HCT116 (cell line): ENCODE results near the gene AGAP1. TPM values are rescaled to one million over a fixed set of nuclear protein-coding genes. Genes with fewer than 3 reads are reported as not detected.

ENCODE experiments used
- ATAC-seq: fragments of 200-7000 bp; cut with Tn5 transposase; 2 replicates; pipeline ENCODE4 v1.9.1; 2020; ENCODE audit warnings: mild to moderate bottlenecking, moderate library complexity
- BruUV-seq: library from RNA; stranded (reverse); fragments of 400-500 nt; replicated peaks from 2 replicates; lab custom pipeline; 2021; lab: Mats Ljungman, UMichigan
- CTCF ChIA-PET: fragments of 300-600 bp; sonication (Branson Sonifier 250); formaldehyde crosslinking; loops from one replicate; lab custom pipeline; 2021; ENCODE audit warnings: antibody characterized with exemption; lab: Charles Lee
- POLR2A ChIA-PET: fragments of 300-600, 350-600 bp; sonication (Branson Sonifier 250); formaldehyde crosslinking; loops from one replicate; lab custom pipeline; 2021; ENCODE audit warnings: antibody characterized with exemption; lab: Charles Lee
- RAD21 ChIA-PET, 2 experiments: fragments of 300-600 bp; sonication (Branson Sonifier 250); formaldehyde crosslinking; loops; one replicate each; lab custom pipeline; 2023; ENCODE audit warnings: low total read pairs in 2 of 2; ENCODE audit not compliant: uncharacterized antibody in 2 of 2, unreplicated experiment in 2 of 2, low non-redundant PET in 1 of 2; lab: Charles Lee
- DNase-seq: peaks from one replicate; pipeline ENCODE4 v3.0.0-alpha.2; 2010; ENCODE audit warnings: low read depth, low spot score
- H2AFZ ChIP-seq: fragments of 200-600 bp; shearing (Covaris generic), sonication (generic); 2 replicates; pipeline ENCODE4 v1.6.1; 2017; ENCODE audit warnings: low read depth, mixed run types, mixed read lengths, antibody characterized with exemption, low read length; ENCODE audit not compliant: poor library complexity, severe bottlenecking
- H3K27ac ChIP-seq: 2 replicates; pipeline ENCODE4 v1.5.1; 2012; ENCODE audit warnings: low read depth, low read length
- H3K27me3 ChIP-seq: fragments of 200-600 bp; sonication (generic); 2 replicates; pipeline ENCODE4 v1.6.1; 2016; ENCODE audit warnings: mixed run types, low read length, mixed read lengths; ENCODE audit not compliant: insufficient read depth
- H3K36me3 ChIP-seq, 2 experiments: fragments of 200-500 bp in 1 of 2; fragments of 200-600 bp in 1 of 2; sonication (Bioruptor generic) in 1 of 2; sonication (generic) in 1 of 2; 2 replicates each; pipeline versions ENCODE4 v1.5.1 to v1.6.1; 2014 to 2016; ENCODE audit warnings: low read length in 2 of 2, inconsistent platforms in 1 of 2, mixed read lengths in 1 of 2, mixed run types in 1 of 2; ENCODE audit not compliant: insufficient read depth in 2 of 2, control insufficient read depth in 1 of 2
- H3K4me1 ChIP-seq, 2 experiments: fragments of 200-600 bp in 1 of 2; sonication (generic) in 1 of 2; 2 replicates each; pipeline versions ENCODE4 v1.5.1 to v1.6.1; 2012 to 2017; ENCODE audit warnings: low read length in 2 of 2, inconsistent platforms in 1 of 2, mild to moderate bottlenecking in 1 of 2, mixed read lengths in 1 of 2, mixed run types in 1 of 2, moderate library complexity in 1 of 2; ENCODE audit not compliant: insufficient read depth in 2 of 2, control insufficient read depth in 1 of 2
- H3K4me2 ChIP-seq: fragments of 200-600 bp; sonication (generic); 2 replicates; pipeline ENCODE4 v1.6.1; 2017; ENCODE audit warnings: mixed run types, low read length, mixed read lengths
- H3K4me3 ChIP-seq, 2 experiments: fragments of 200-600 bp in 1 of 2; sonication (generic) in 1 of 2; replicated peaks in 1 of 2; 2 replicates each; pipeline ENCODE4 v1.5.1; 2011 to 2016; ENCODE audit warnings: low read length in 2 of 2, control low read depth in 1 of 2, low read depth in 1 of 2, mild to moderate bottlenecking in 1 of 2, mixed read lengths in 1 of 2, mixed run types in 1 of 2
- H3K79me2 ChIP-seq: fragments of 200-600 bp; sonication (generic); 2 replicates; pipeline ENCODE4 v1.6.1; 2017; ENCODE audit warnings: mild to moderate bottlenecking, mixed run types, low read length, moderate library complexity, mixed read lengths; ENCODE audit not compliant: insufficient read depth
- H3K9ac ChIP-seq: fragments of 200-600 bp; sonication (generic); 2 replicates; pipeline ENCODE4 v1.6.1; 2016; ENCODE audit warnings: low read length, mixed read lengths
- H3K9me2 ChIP-seq: fragments of 200-600 bp; sonication (generic), shearing (Covaris generic); 2 replicates; pipeline ENCODE4 v1.6.1; 2017; ENCODE audit warnings: mixed run types, mild to moderate bottlenecking, moderate library complexity; ENCODE audit not compliant: insufficient read depth
- H3K9me3 ChIP-seq, 2 experiments: fragments of 200-500 bp in 1 of 2; fragments of 200-600 bp in 1 of 2; sonication (Bioruptor generic) in 1 of 2; sonication (generic) in 1 of 2; 2 replicates each; pipeline ENCODE4 v1.6.1; 2014 to 2017; ENCODE audit warnings: low read length in 2 of 2, mixed read lengths in 2 of 2, inconsistent platforms in 1 of 2, low read depth in 1 of 2, mild to moderate bottlenecking in 1 of 2, mixed run types in 1 of 2, moderate library complexity in 1 of 2; ENCODE audit not compliant: control insufficient read depth in 1 of 2, insufficient read depth in 1 of 2
- H4K20me1 ChIP-seq: fragments of 200-600 bp; sonication (generic), shearing (Covaris generic); 2 replicates; pipeline ENCODE4 v1.6.1; 2017; ENCODE audit warnings: mixed run types, mild to moderate bottlenecking, moderate library complexity; ENCODE audit not compliant: insufficient read depth
- CBX3 ChIP-seq: IDR thresholded peaks from 2 replicates; pipeline ENCODE4 v1.6.1; 2012; ENCODE audit warnings: low read depth
- CEBPB ChIP-seq: IDR thresholded peaks from 2 replicates; pipeline ENCODE4 v1.6.1; 2012; ENCODE audit warnings: low read depth
- CTCF ChIP-seq, 3 experiments: fragments of 200-600 bp in 1 of 3; sonication (generic) in 1 of 3; IDR thresholded peaks in 2 of 3; conservative IDR thresholded peaks in 1 of 3; 2 replicates each; pipeline ENCODE4 v1.5.1; 2012 to 2017; ENCODE audit warnings: low read depth in 2 of 3, low read length in 2 of 3, antibody characterized with exemption in 1 of 3, borderline replicate concordance in 1 of 3, control low read depth in 1 of 3, mild to moderate bottlenecking in 1 of 3, mixed read lengths in 1 of 3, mixed run types in 1 of 3, moderate library complexity in 1 of 3; ENCODE audit not compliant: insufficient read depth in 1 of 3
- ELF1 ChIP-seq: IDR thresholded peaks from 2 replicates; pipeline ENCODE4 v1.6.1; 2012; ENCODE audit warnings: low read depth, borderline replicate concordance
- EZH2phosphoT487 ChIP-seq: fragments of 200-600 bp; IDR thresholded peaks from 2 replicates; pipeline ENCODE4 v1.6.1; 2018; ENCODE audit warnings: antibody characterized with exemption, borderline replicate concordance
- JUND ChIP-seq: IDR thresholded peaks from 2 replicates; pipeline ENCODE4 v1.6.1; 2012
- POLR2A ChIP-seq: IDR thresholded peaks from 2 replicates; pipeline ENCODE4 v1.7.0; 2011; ENCODE audit warnings: borderline replicate concordance; ENCODE audit not compliant: insufficient read depth, insufficient read length; ENCODE audit errors: extremely low read depth
- POLR2AphosphoS5 ChIP-seq: IDR thresholded peaks from 2 replicates; pipeline ENCODE4 v1.6.1; 2011; ENCODE audit warnings: mild to moderate bottlenecking, low read depth, low read length, moderate library complexity
- RAD21 ChIP-seq: IDR thresholded peaks from 2 replicates; pipeline ENCODE4 v1.6.1; 2012; ENCODE audit warnings: low read depth, mild to moderate bottlenecking
- SIN3A ChIP-seq: IDR thresholded peaks from 2 replicates; pipeline ENCODE4 v1.6.1; 2012; ENCODE audit warnings: low read depth
- SP1 ChIP-seq: IDR thresholded peaks from 2 replicates; pipeline ENCODE4 v1.6.1; 2012; ENCODE audit warnings: low read depth
- YY1 ChIP-seq: IDR thresholded peaks from 2 replicates; pipeline ENCODE4 v1.6.1; 2011; ENCODE audit warnings: low read length, low read depth, moderate library complexity, mild to moderate bottlenecking; ENCODE audit not compliant: insufficient replicate concordance; ENCODE audit errors: extremely low read depth
- ZBTB33 ChIP-seq: IDR thresholded peaks from 2 replicates; pipeline ENCODE4 v1.6.1; 2011; ENCODE audit warnings: mild to moderate bottlenecking, low read length, moderate library complexity; ENCODE audit not compliant: insufficient replicate concordance; ENCODE audit errors: extremely low read depth
- ZFX ChIP-seq: fragments of 450-650 bp; IDR thresholded peaks from 2 replicates; pipeline ENCODE4 v1.6.1; 2017
- ZNF274 ChIP-seq: fragments of 200-500 bp; sonication (Bioruptor generic); IDR thresholded peaks from 2 replicates; pipeline ENCODE4 v1.6.1; 2014; ENCODE audit warnings: mild to moderate bottlenecking, low read depth, low read length, inconsistent platforms
- intact Hi-C: fragments of 100-400 bp; cut with micrococcal nuclease; formaldehyde crosslinking; loops from 2 replicates; pipeline ENCODE4 v1.10.0; 2022
- total RNA-seq: library from RNA; stranded (reverse); gene quantifications from one replicate; pipeline ENCODE4 v1.2.1, GENCODE V29; 2021; ENCODE audit not compliant: unreplicated experiment

Gene AGAP1
- total RNA-seq, 1 experiment from 2014 or later: 43.8 TPM

GRCh38 chr2:235532307-235532706, 38.5 kb downstream of the AGAP1 start:
- Histone ChIP-seq H3K4me1 (no peaks in the 10 kb centered on the region), H3K9me2 (no peaks in the 10 kb centered on the region), H3K27me3 (no peaks in the 10 kb centered on the region), H3K79me2 (peaks cover 94% of the 10 kb centered on the region), H3K27ac (no peak overlapping the region), H3K4me3 (no peak overlapping the region), H2AFZ (no peak overlapping the region), H3K4me2 (no peak overlapping the region), H3K9ac (no peak overlapping the region), H4K20me1 (peaks cover 5% of the 10 kb centered on the region; the same call in 1 of the 2 replicates), H3K36me3 (no peaks in the 10 kb centered on the region), H3K9me3 (no peaks in the 10 kb centered on the region)
- CTCF ChIA-PET: interaction anchor here (0.7 kb wide), 1 partner anchor 19 kb away, joined by 3 read pairs; no protein-coding TSS in a partner anchor
- no TSS peak for BruUV-seq
- ATAC-seq: no peak
- RAD21 ChIA-PET: no interaction called here
- no peak for DNase-seq
- intact Hi-C loops: no loop called here
- POLR2A ChIA-PET: no interaction called here
- TF ChIP-seq EZH2phosphoT487 (no peak), POLR2AphosphoS5 (no peak), ZFX (no peak), RAD21 (no peak), CBX3 (no peak), ELF1 (no peak), CTCF (IDR thresholded peaks at IDR 0.05 in 2 of 3, conservative IDR thresholded peaks at IDR 0.05 in 1 of 3; ENCODE audit: borderline replicate concordance in 1 of 3, insufficient read depth in 1 of 3, low read depth in 2 of 3, low read length in 2 of 3) (no peak), SIN3A (no peak), CEBPB (no peak)

- H3K4me3 ChIP-seq: no peak overlapping the region
- no peaks in the 10 kb centered on the region for H3K9me2 ChIP-seq
- H3K9me3 ChIP-seq: no peaks in the 10 kb centered on the region
- H3K4me1 ChIP-seq: no peaks in the 10 kb centered on the region
- ATAC-seq: no peak
- H3K36me3 ChIP-seq: no peaks in the 10 kb centered on the region
- H3K9ac ChIP-seq: no peak overlapping the region
- RAD21 ChIA-PET: no interaction called here
- H3K79me2 ChIP-seq: peaks cover 96% of the 10 kb centered on the region
- CTCF ChIA-PET: no interaction called here
- intact Hi-C loops: no loop called here
- no TSS peak for BruUV-seq
- peaks cover 10% of the 10 kb centered on the region for H4K20me1 ChIP-seq
- POLR2A ChIA-PET: no interaction called here
- H3K4me2 ChIP-seq: no peak overlapping the region
- no peaks in the 10 kb centered on the region for H3K27me3 ChIP-seq
- no peak overlapping the region for H2AFZ ChIP-seq
- DNase-seq: no peak
- no peak overlapping the region for H3K27ac ChIP-seq
- TF ChIP-seq SIN3A (no peak), YY1 (no peak), EZH2phosphoT487 (no peak), CTCF (IDR thresholded peaks at IDR 0.05 in 2 of 3, conservative IDR thresholded peaks at IDR 0.05 in 1 of 3; ENCODE audit: borderline replicate concordance in 1 of 3, insufficient read depth in 1 of 3, low read depth in 2 of 3, low read length in 2 of 3) (no peak), ZNF274 (no peak), CEBPB (no peak), ZBTB33 (no peak), ELF1 (no peak), POLR2A (no peak), SP1 (no peak), JUND (no peak)
Measured at GRCh38 chr2:235533198-235533597, 39.4 kb downstream of the AGAP1 start.
